Measurements from ENCODE around the gene ABCA5.
"Not testable (repeated sequence)": the region's sequence is repeated elsewhere in the genome, so short reads cannot be mapped to it uniquely, and the experiment has no call there.

The ABCA5 gene

DNA sequence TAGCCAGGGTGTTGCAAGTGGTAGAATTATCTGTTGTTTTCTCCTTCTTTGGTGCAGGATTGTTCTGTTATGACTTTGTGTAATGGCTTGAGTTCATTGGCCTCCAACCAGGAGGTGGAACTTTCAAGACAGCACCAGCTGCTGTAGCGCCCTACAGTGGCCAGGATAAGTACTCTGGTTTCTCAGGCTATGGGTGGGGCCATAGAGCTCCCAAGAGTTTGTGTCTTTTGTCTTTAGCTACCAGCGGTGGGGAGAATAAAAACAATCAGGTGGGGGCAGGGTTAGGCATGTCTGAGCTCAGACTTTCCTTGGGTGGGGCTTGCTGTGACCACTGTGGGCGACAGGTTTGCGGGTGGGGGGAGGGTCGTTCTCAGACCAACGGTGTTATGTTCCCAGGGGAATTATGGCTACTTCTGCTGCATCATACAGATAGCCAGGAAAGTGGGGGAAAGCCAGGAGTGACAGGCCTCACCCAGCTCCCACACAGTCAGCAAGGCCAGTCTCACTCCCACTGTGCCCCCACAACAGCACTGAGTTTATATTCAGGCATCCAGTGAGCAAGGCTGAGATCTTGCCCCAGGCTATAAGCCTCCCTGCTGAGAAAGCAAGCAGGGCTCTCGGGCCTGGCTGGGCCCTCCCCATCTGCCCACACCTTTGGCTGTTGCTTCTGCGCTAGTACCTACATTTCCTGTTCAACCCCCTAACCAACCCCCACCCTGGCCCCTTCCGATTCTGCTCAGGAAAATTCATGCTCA is 113.7 kb downstream of the ABCA5 start:
- DNase-seq (ENCODE audit: low read depth in 2 of 2) = no peak

- DNase-seq (ENCODE audit: low read depth in 2 of 2) = no peak
Observed at GRCh38 chr17:69208640-69209039, 118.3 kb downstream of the ABCA5 start.

GRCh38 chr17:69207151-69207550 is 119.8 kb downstream of the ABCA5 start:
- no peak for DNase-seq (ENCODE audit: low read depth in 2 of 2)

DNA sequence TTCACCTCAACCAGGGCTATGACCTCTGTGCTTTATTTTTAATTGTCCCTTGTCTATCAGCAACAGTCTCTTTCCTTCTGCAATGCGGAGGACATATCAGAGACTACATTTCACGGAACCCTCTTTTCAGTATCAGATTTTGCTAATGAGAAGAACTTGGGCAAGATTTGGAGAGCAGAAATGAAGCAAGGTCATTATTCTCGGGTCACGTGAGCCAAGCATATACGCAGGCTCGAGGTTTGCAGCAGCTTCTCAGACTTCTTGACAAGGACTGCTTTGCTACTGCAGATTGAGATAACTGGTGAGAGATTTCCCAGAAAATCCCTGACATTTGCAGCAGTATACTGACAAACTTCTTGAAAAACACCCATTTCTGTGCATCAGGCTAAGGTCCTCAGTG is 128.7 kb downstream of the ABCA5 start:
- no peak for DNase-seq (ENCODE audit: low read depth in 2 of 2)

- DNase-seq (ENCODE audit: low read depth in 2 of 2) = not testable (repeated sequence)
Observed at GRCh38 chr17:69196105-69196653, 130.8 kb downstream of the ABCA5 start.

Data from stimulated activated CD8-positive, alpha-beta memory T cell treated with anti-CD3 and anti-CD28 coated beads, Interleukin-7, amount 100 ng/mL, for 1 hour (primary cell).